ENCODE measurements around the gene TNRC18. TPM values are rescaled to one million over a fixed set of nuclear protein-coding genes. Genes with fewer than 3 reads are reported as not detected.

The TNRC18 gene
- total and polyA plus RNA-seq, 2 of the 8 experiments (the other 6 are each of a cell fraction or from before 2014, with no cell fraction given), result 1.7 to 8.6 TPM

GRCh38 chr7:5276611-5277010 is 147.0 kb downstream of the TNRC18 start:
- no peak overlapping the region for H3K27ac ChIP-seq (ENCODE audit: low read depth, low read length)
- no peak overlapping the region for H2BK5ac ChIP-seq (ENCODE audit: low read depth, low read length)
- ChIA-PET POLR2A (ENCODE audit: partially characterized antibody) (no interaction called here), CTCF (ENCODE audit: partially characterized antibody) (interaction anchor here (1.9 kb wide), 1 partner anchor 36 kb away, joined by 9 read pairs; no protein-coding TSS in a partner anchor)
- no peak overlapping the region for H3K23ac ChIP-seq (ENCODE audit: insufficient read length)
- H4K8ac ChIP-seq (ENCODE audit: extremely low read depth, insufficient read depth, low read length), result no peak overlapping the region
- H3K36me3 ChIP-seq (ENCODE audit: control insufficient read depth in 2 of 4, insufficient read depth in 4 of 4, low read length in 3 of 4), result no peaks in the 10 kb centered on the region
- no peak overlapping the region for H2BK20ac ChIP-seq (ENCODE audit: low read length)
- H3K56ac ChIP-seq (replicated peaks; ENCODE audit: insufficient read length, low read depth, low read length), result no peak overlapping the region
- no peak overlapping the region for H2AK5ac ChIP-seq (ENCODE audit: low read depth, low read length)
- no peak overlapping the region for H3K18ac ChIP-seq (ENCODE audit: extremely low read depth, low read length)
- H3K9me3 ChIP-seq (ENCODE audit: insufficient read depth in 2 of 2, low read depth in 1 of 2, low read length in 1 of 2), result no peaks in the 10 kb centered on the region
- no peaks in the 10 kb centered on the region; the same call in 1 of the 2 replicates for H3K23me2 ChIP-seq (ENCODE audit: low read depth, low read length)
- no peaks in the 10 kb centered on the region for H4K20me1 ChIP-seq (replicated peaks in 1 of 2; ENCODE audit: control insufficient read depth in 1 of 2, insufficient read depth in 2 of 2, low read length in 2 of 2)
- H3K4ac ChIP-seq (replicated peaks; ENCODE audit: insufficient read length, low read depth, low read length), result no peak overlapping the region
- H3K14ac ChIP-seq (ENCODE audit: insufficient read length), result no peak overlapping the region
- no peak overlapping the region for H2BK12ac ChIP-seq (ENCODE audit: low read depth, low read length)
- WGBS, 2 experiments (ENCODE audit: extremely low coverage in 1 of 2, insufficient coverage in 1 of 2, insufficient read length in 1 of 2, insufficient replicate concordance in 2 of 2, low coverage in 1 of 2, low lambda C conversion rate in 2 of 2, missing lambda C conversion rate in 1 of 2), result 90% methylated on average over 12 of the region's 15 CpGs; no CpG with 5 or more reads in 1 of the 2 experiments
- no peaks in the 10 kb centered on the region for H3K79me1 ChIP-seq (ENCODE audit: low read depth, low read length)
- no peaks in the 10 kb centered on the region for H3K79me2 ChIP-seq (ENCODE audit: control insufficient read depth in 1 of 2, insufficient read depth in 2 of 2, low read length in 2 of 2)
- H2AFZ ChIP-seq (ENCODE audit: low read length), result no peak overlapping the region
- H3K27me3 ChIP-seq (replicated peaks in 1 of 4; ENCODE audit: control insufficient read depth in 3 of 4, extremely low read depth in 1 of 4, insufficient read depth in 3 of 4, low read length in 3 of 4), result no peaks in the 10 kb centered on the region
- no peak for DNase-seq (ENCODE audit: low read depth in 1 of 2, low spot score in 2 of 2)
- H2BK120ac ChIP-seq (replicated peaks; ENCODE audit: low read depth, low read length), result no peak overlapping the region
- H4K5ac ChIP-seq (ENCODE audit: insufficient read length, low read depth, low read length), result no peak overlapping the region
- H3K9ac ChIP-seq (replicated peaks in 1 of 4; ENCODE audit: extremely low read depth in 1 of 4, low read depth in 3 of 4, low read length in 3 of 4), result no peak overlapping the region
- no peak for FAIRE-seq
- H3K4me2 ChIP-seq (ENCODE audit: insufficient read depth in 1 of 2, low read depth in 2 of 2, low read length in 2 of 2), result no peak overlapping the region
- no peak overlapping the region for H3K4me3 ChIP-seq (ENCODE audit: extremely low read depth in 1 of 4, insufficient read depth in 2 of 4, low read depth in 3 of 4, low read length in 4 of 4)
- H3K4me1 ChIP-seq (replicated peaks in 1 of 4; ENCODE audit: control insufficient read depth in 3 of 4, insufficient read depth in 4 of 4, low read length in 3 of 4), result peaks cover 0 to under 1% (median 0%) of the 10 kb centered on the region in 4 experiments; a peak in 1 of 7 replicates
- H2BK15ac ChIP-seq (ENCODE audit: low read length), result no peak overlapping the region
- H4K91ac ChIP-seq (replicated peaks; ENCODE audit: insufficient read length, low read length), result no peak overlapping the region
- TF ChIP-seq KDM4A (IDR thresholded peaks at IDR 0.05; ENCODE audit: low read depth, low read length, severe bottlenecking), result no peak
- TF ChIP-seq CBX5 (IDR thresholded peaks at IDR 0.05; ENCODE audit: low read depth, low read length), result no peak
- TF ChIP-seq CREB1 (IDR thresholded peaks at IDR 0.05), result no peak
- TF ChIP-seq SRF (IDR thresholded peaks at IDR 0.05; ENCODE audit: low read depth, low read length), result no peak
- TF ChIP-seq TBP (IDR thresholded peaks at IDR 0.05; ENCODE audit: low read depth, low read length), result no peak
